SJCRH30 (cell line): Measurements from ENCODE around the gene TUBA1C. TPM values are rescaled to one million over a fixed set of nuclear protein-coding genes. Genes with fewer than 3 reads are reported as not detected.
"Not testable (repeated sequence)": the region's sequence is repeated elsewhere in the genome, so short reads cannot be mapped to it uniquely, and the experiment has no call there.

ENCODE experiments used
- DNase-seq, 2 experiments: peaks; one replicate each; pipeline ENCODE4 v3.0.0-alpha.2; 2015 to 2020
- H3K27ac ChIP-seq: fragments of 250-450 bp; sonication (Bioruptor Pico); 2 replicates; pipeline ENCODE4 v1.5.1; 2020; ENCODE audit warnings: mild to moderate bottlenecking, moderate library complexity
- H3K27me3 ChIP-seq: fragments of 250-450 bp; sonication (Bioruptor Pico); 2 replicates; pipeline ENCODE4 v1.5.1; 2020; ENCODE audit warnings: mild to moderate bottlenecking, moderate library complexity
- H3K36me3 ChIP-seq: fragments of 250-450 bp; sonication (Bioruptor Pico); 2 replicates; pipeline ENCODE4 v1.5.1; 2020; ENCODE audit warnings: mild to moderate bottlenecking, moderate library complexity
- H3K4me1 ChIP-seq: fragments of 250-450 bp; sonication (Bioruptor Pico); 2 replicates; pipeline ENCODE4 v1.5.1; 2020; ENCODE audit warnings: mild to moderate bottlenecking, moderate library complexity
- H3K4me3 ChIP-seq: fragments of 250-450 bp; sonication (Bioruptor Pico); 2 replicates; pipeline ENCODE4 v1.5.1; 2020; ENCODE audit warnings: mild to moderate bottlenecking, moderate library complexity
- H3K9me3 ChIP-seq: fragments of 250-450 bp; sonication (Bioruptor Pico); replicated peaks from 2 replicates; pipeline ENCODE4 v1.5.1; 2020; ENCODE audit warnings: mild to moderate bottlenecking, moderate library complexity
- total RNA-seq: library from RNA; depleted of rRNA; stranded (reverse); fragments of >200 nt; shearing (Covaris generic); gene quantifications from 2 replicates; pipeline ENCODE4 v1.2.3, GENCODE V29; 2014

The TUBA1C gene
- total RNA-seq, 1 experiment from 2014 or later, result 396 TPM

- Histone ChIP-seq H3K9me3 (no peaks in the 10 kb centered on the region), H3K4me1 (peaks cover 20% of the 10 kb centered on the region), H3K4me3 (peak overlapping the region; percentile 85), H3K27ac (peak overlapping the region; percentile 82), H3K36me3 (peaks cover 13% of the 10 kb centered on the region), H3K27me3 (no peaks in the 10 kb centered on the region)
- no peak for DNase-seq
Observed at GRCh38 chr12:49264466-49264872, 413 bp upstream of the TUBA1C start.

- H3K9me3 ChIP-seq, DNase-seq, H3K4me3 ChIP-seq, H3K27me3 ChIP-seq: not testable (repeated sequence)
- Histone ChIP-seq H3K36me3 (peaks cover 40% of the 10 kb centered on the region), H3K27ac (peak overlapping the region; percentile 42), H3K4me1 (peaks cover 20% of the 10 kb centered on the region)
Observed at GRCh38 chr12:49269191-49269590, 4.3 kb downstream of the TUBA1C start.

- Histone ChIP-seq H3K27me3 (no peaks in the 10 kb centered on the region), H3K9me3 (no peaks in the 10 kb centered on the region), H3K4me1 (peaks cover 18% of the 10 kb centered on the region), H3K4me3 (no peak overlapping the region), H3K36me3 (peaks cover 28% of the 10 kb centered on the region), H3K27ac (no peak overlapping the region)
- no peak for DNase-seq
Observed at GRCh38 chr12:49272790-49273725, 8.2 kb downstream of the TUBA1C start.

GRCh38 chr12:49273726-49274395, 9.0 kb downstream of the TUBA1C start:
- Histone ChIP-seq H3K4me1 (peaks cover 13% of the 10 kb centered on the region), H3K4me3 (no peak overlapping the region), H3K9me3 (no peaks in the 10 kb centered on the region), H3K36me3 (peaks cover 28% of the 10 kb centered on the region), H3K27ac (no peak overlapping the region), H3K27me3 (no peaks in the 10 kb centered on the region)
- DNase-seq, result no peak

- H3K4me3 ChIP-seq, result no peak overlapping the region
- DNase-seq, result no peak
- H3K27ac ChIP-seq, result no peak overlapping the region
- peaks cover 10% of the 10 kb centered on the region for H3K4me1 ChIP-seq
- peaks cover 28% of the 10 kb centered on the region for H3K36me3 ChIP-seq
- no peaks in the 10 kb centered on the region for H3K9me3 ChIP-seq
- H3K27me3 ChIP-seq, result no peaks in the 10 kb centered on the region
Observed at GRCh38 chr12:49274396-49275069, 9.7 kb downstream of the TUBA1C start.

GRCh38 chr12:49276304-49277290, 11.7 kb downstream of the TUBA1C start:
- no peak overlapping the region for H3K27ac ChIP-seq
- DNase-seq, result peak in 1 of 2 experiments; percentile 49
- peaks cover 13% of the 10 kb centered on the region for H3K4me1 ChIP-seq
- H3K36me3 ChIP-seq, result peaks cover 8% of the 10 kb centered on the region
- H3K27me3 ChIP-seq, result no peaks in the 10 kb centered on the region
- no peak overlapping the region for H3K4me3 ChIP-seq
- H3K9me3 ChIP-seq, result no peaks in the 10 kb centered on the region

GRCh38 chr12:49277466-49277865, 12.6 kb downstream of the TUBA1C start:
- no peaks in the 10 kb centered on the region for H3K9me3 ChIP-seq
- peaks cover 13% of the 10 kb centered on the region for H3K4me1 ChIP-seq
- no peak overlapping the region for H3K27ac ChIP-seq
- no peaks in the 10 kb centered on the region for H3K27me3 ChIP-seq
- H3K36me3 ChIP-seq, result peaks cover 4% of the 10 kb centered on the region; the same call in 1 of the 2 replicates
- H3K4me3 ChIP-seq, result no peak overlapping the region
- DNase-seq, result no peak

- Histone ChIP-seq H3K4me3 (no peak overlapping the region), H3K4me1 (peaks cover 22% of the 10 kb centered on the region), H3K9me3 (no peaks in the 10 kb centered on the region), H3K36me3 (no peaks in the 10 kb centered on the region), H3K27me3 (no peaks in the 10 kb centered on the region), H3K27ac (no peak overlapping the region)
- DNase-seq, result peak in 1 of 2 experiments; percentile 33
Observed at GRCh38 chr12:49279706-49280159, 14.9 kb downstream of the TUBA1C start.

GRCh38 chr12:49280545-49280944, 15.7 kb downstream of the TUBA1C start:
- not testable (repeated sequence) for H3K27ac ChIP-seq, H3K9me3 ChIP-seq, DNase-seq, H3K27me3 ChIP-seq, H3K4me3 ChIP-seq, H3K36me3 ChIP-seq
- peaks cover 22% of the 10 kb centered on the region for H3K4me1 ChIP-seq

- Histone ChIP-seq H3K9me3 (no peaks in the 10 kb centered on the region), H3K4me1 (peaks cover 13% of the 10 kb centered on the region), H3K27me3 (no peaks in the 10 kb centered on the region), H3K27ac (no peak overlapping the region), H3K4me3 (no peak overlapping the region), H3K36me3 (no peaks in the 10 kb centered on the region)
- no peak for DNase-seq
Observed at GRCh38 chr12:49282302-49282701, 17.4 kb downstream of the TUBA1C start.

GRCh38 chr12:49282740-49283375, 18.0 kb downstream of the TUBA1C start:
- DNase-seq, H3K27ac ChIP-seq, H3K36me3 ChIP-seq, H3K9me3 ChIP-seq, H3K4me3 ChIP-seq, H3K27me3 ChIP-seq: not testable (repeated sequence)
- peaks cover 13% of the 10 kb centered on the region for H3K4me1 ChIP-seq

GRCh38 chr12:49283541-49284429, 18.9 kb downstream of the TUBA1C start:
- Histone ChIP-seq H3K4me3 (peak overlapping the region; percentile 26; the same call in 1 of the 2 replicates), H3K27ac (peak overlapping the region; percentile 45), H3K4me1 (peaks cover 13% of the 10 kb centered on the region; the same call in 1 of the 2 replicates), H3K36me3 (no peaks in the 10 kb centered on the region), H3K27me3 (no peaks in the 10 kb centered on the region), H3K9me3 (no peaks in the 10 kb centered on the region)
- DNase-seq, result peak; percentile 58 to 67

GRCh38 chr12:49284672-49285071, 19.8 kb downstream of the TUBA1C start:
- DNase-seq, result no peak
- Histone ChIP-seq H3K36me3 (no peaks in the 10 kb centered on the region), H3K4me1 (peaks cover 10% of the 10 kb centered on the region; the same call in 1 of the 2 replicates)

More at GRCh38 chr12:49284672-49285071, 19.8 kb downstream of the TUBA1C start:
- Histone ChIP-seq H3K27ac (no peak overlapping the region), H3K27me3 (no peaks in the 10 kb centered on the region), H3K9me3 (no peaks in the 10 kb centered on the region), H3K4me3 (no peak overlapping the region)
